Ishikawa (cell line): ENCODE measurements around the gene PDE2A.

Source experiments
- REST ChIP-seq: IDR thresholded peaks from 2 replicates; pipeline ENCODE4 v1.6.1; 2012; ENCODE audit warnings: low read depth, mild to moderate bottlenecking
- TAF1 ChIP-seq: IDR thresholded peaks from 2 replicates; pipeline ENCODE4 v1.6.1; 2012; ENCODE audit warnings: low read depth, mild to moderate bottlenecking
- YY1 ChIP-seq: IDR thresholded peaks from 2 replicates; pipeline ENCODE4 v1.6.1; 2012; ENCODE audit warnings: low read depth
- TF ChIP-seq, protein P1 (sequence below): IDR thresholded peaks from 2 replicates; pipeline ENCODE4 v1.6.1; 2012
- TF ChIP-seq, protein P2 (sequence below): IDR thresholded peaks from 2 replicates; pipeline ENCODE4 v1.6.1; 2012

- TF ChIP-seq TAF1 (no peak), YY1 (no peak), REST (no peak)
- TF ChIP-seq, protein P1, sequence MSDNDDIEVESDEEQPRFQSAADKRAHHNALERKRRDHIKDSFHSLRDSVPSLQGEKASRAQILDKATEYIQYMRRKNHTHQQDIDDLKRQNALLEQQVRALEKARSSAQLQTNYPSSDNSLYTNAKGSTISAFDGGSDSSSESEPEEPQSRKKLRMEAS, result no peak
- TF ChIP-seq, protein P2, sequence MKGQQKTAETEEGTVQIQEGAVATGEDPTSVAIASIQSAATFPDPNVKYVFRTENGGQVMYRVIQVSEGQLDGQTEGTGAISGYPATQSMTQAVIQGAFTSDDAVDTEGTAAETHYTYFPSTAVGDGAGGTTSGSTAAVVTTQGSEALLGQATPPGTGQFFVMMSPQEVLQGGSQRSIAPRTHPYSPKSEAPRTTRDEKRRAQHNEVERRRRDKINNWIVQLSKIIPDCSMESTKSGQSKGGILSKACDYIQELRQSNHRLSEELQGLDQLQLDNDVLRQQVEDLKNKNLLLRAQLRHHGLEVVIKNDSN, result no peak
Observed at GRCh38 chr11:72646024-72646423, 28.2 kb downstream of the PDE2A start.
